Measurements from ENCODE around the gene ZNF664.

Gene ZNF664

DNA sequence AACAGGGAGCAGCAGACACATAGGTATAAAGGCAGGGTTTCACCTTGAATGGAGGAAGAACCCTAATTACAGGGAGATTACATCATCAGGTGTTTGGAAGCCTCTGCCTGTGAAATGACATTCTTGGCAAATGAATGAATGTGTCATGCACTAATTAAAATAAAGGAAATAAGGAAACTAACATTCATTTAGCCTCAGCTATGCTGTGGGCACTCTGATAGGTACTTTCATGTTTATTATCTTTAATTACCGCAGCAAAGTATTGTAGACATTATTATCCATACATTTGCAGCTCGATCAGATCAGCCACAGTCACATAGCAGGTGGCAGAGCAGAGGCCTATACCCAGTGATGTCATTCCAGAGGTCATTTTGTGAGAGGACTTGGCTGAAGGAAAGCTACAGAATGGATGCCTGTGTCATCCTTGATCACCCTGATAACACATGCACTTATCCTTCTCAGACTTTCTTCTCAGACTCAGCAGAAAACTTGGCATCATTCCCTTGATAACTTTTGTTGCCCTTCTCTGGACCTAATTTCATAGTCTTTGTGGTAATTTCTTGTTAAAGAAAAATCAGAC is 18.4 kb downstream of the ZNF664 start:
- no peak for DNase-seq

DNA sequence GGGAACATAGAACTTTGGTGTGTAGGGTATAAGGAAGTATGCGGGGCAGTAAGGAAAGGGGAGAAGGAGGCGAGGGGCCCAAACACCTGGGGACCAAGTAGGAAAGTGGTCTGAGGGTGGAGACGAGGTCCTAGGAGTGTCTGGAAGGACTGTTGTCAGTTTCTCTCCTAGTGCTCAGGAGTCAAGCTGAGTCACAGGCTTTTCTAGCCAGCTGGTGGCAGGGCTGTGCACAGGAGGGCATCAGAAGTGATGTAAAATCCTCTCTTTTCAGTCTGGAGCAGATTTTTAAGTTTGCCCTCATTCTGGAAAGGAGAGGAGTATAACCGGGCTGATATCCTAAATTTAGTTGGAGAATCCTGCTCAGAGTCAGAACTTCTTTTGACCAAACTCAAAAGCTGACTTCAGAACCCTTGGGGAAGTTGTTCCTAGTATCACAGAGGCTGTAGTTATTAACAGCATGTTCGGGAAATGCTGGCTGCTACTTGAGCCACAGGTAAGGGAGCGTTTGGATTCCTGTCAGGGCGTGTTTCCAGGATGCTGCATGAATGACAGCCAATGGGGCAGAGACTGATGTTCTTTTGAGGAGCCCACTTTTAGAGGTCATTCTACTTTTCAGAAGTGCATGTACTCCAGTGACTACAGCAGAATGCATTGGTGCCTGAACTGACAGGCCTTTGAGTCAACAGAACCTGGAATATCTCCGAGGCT is 19.3 kb downstream of the ZNF664 start:
- DNase-seq, result no peak

DNA sequence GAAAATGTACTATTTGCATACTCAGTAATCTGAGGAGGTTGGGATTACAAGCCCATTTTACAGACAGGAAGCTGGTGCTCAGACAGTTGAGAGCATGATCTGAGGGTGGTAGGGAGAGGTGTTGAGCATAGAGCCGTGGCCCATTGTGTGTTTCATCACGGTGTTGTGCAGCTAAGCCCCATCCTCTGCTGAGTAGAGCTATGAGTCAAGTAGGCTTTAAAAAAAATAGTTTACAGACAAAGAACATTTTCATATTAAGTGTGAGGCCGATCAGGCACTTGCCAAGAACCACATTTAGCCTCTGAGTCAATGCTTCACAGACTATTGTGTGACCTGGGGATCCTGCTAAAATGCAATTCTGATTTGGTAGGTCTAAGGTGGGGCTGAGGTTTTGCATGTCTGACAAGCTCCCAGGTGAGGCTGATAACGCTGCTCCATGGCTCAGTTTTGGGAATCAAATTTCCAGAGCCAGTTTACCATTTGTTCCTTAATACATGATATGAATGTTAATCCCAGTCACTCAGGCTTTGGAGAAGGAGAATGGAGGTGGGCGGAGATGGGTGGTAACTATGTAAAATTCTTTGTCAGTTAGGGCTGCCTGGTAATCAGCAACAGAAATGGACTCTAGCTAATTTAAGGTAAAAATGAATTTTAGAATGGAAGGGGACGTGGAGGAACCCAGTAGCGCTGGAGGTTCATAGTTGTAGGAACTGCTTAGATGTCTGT is 22.2 kb downstream of the ZNF664 start:
- DNase-seq, result no peak

DNA sequence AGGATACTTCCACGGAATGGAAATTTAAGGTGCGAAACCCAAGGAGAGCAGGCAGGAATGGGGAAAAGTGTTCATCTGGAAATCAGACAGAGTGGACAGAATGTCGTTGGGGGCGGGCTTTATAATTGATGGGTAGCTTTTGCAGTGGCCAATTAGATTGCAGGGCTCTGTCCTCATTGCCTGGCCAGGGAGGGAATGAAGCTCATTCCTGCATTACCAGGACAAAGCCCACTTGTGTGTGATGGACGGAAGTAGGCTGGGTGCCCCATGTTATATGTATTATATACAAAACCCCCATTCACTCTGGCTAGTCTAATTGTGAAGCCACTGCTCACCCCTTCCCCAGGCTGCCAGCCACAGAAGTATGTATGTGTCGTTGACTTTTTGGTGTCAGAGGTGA is 23.6 kb downstream of the ZNF664 start:
- DNase-seq, result no peak

DNA sequence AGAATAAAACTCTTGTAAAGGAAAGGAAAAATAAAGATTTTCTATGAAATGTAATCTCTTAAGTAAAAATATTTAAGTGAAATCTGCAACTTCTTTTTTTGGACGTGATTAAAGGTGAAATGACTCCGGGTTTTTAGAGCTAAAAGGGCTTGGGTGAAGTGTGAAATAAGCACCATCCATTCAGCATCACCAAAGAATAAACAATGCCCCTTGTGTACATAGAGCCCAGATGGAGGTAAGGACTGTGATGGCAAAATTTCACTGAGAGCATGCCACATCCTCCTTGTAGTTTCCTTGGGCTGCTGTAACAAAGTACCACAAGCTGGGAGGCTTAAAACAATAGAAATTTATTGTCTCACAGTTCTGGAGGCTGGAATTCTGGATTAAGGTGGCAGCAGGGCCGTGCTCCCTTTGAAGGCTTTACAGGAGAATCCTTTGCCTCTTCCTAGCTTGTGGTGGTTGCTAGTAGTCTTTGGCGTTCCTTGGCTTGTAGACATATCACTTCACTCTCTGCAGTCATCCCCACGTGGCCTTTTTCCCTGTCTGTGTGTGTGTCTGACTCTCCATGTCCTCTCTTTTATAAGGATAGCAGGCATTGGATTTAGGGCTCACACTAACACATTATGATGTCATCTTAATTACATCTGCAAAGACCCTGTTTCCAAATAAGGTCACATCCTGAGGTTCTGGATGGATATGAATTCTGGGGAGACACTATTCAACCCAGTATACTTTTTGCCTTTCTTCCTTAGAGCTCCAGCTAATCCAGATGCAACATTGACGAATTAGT is 24.2 kb downstream of the ZNF664 start:
- DNase-seq, result no peak

DNA sequence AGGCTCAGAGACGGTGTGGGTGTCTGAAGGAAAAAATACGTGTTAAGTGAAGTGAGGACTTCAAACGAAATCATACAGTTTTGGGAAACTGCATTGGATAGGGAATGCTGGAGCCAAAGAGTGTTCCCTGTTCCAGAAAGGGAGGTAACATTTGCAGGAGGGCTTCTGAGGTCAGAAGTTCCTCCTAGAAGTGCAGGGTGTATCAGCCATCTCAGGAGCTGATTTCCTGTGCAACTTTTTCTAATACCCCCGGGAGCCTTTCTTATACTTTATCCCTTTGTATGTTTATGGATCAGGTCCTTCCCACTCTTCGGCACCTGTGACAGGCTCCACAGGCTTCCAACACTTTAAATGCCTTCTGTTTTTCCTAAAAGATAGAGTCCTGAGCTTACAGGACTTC is 24.9 kb downstream of the ZNF664 start:
- DNase-seq, result no peak

DNA sequence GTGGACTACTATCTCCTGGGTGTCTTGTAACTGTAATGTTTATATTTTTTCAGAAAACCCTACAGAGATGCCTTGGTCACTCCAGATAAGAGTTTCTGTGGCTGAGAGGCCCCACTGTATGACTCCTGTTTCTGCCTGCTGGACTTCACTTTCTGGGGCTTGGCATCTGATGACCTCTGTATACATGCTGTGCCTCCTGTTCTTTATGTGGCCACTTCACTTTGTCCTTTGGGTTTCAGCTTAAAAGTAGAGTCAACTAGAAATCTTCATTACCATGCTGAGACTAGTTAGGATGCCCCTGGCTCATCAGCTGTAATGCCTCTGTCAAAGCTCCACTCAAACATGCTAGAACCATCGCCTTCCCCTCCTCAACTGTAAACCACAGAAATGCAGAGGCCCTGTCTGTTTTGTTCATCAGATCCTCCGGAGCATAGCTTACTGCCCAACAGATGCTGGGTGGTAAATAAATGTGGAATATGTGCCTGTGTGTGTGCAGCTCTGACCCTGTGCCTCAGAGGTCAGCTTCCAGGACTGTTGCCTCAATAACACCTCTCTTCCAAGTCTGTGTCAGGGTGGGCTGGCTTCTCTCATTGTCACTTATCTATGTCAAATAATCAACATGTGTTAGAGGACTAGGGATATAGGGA is 25.5 kb downstream of the ZNF664 start:
- no peak for DNase-seq

DNA sequence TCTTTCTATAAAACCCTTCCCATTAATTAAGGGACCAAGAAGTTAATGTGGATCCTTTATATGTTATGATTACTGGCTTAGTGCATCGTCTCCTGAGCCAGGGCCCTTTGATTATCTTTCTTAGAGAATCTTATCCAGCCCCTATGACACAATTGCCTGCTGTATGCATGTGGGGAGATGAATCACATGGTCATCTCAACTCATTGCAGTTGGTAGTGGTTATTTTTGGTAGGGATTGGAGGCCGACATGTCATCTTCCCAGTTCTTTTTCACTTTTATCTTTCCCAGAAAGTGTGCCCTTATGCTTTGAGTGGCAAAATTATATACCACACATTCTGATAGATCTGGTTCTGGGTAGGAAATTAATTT is 26.0 kb downstream of the ZNF664 start:
- no peak for DNase-seq

DNA sequence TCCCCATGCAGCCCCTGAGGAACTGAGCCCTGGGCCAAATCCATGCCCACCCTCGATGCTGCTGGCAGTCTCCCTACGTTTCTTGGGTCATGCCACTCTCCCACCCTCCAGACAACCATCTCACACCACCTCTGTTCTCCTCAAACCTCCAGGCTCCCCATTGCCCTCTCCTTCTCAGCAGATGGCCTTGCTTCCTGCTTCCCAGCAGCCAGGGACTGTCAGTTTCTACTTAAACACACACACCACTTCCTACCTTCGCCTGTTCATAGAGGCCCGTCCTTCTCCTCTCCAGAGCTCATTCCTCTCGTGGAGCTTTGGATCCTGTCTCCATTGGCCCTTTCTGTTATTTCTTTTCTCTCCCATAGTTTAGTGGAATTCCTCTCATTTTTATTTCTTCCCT is 27.1 kb downstream of the ZNF664 start:
- DNase-seq, result no peak

DNA sequence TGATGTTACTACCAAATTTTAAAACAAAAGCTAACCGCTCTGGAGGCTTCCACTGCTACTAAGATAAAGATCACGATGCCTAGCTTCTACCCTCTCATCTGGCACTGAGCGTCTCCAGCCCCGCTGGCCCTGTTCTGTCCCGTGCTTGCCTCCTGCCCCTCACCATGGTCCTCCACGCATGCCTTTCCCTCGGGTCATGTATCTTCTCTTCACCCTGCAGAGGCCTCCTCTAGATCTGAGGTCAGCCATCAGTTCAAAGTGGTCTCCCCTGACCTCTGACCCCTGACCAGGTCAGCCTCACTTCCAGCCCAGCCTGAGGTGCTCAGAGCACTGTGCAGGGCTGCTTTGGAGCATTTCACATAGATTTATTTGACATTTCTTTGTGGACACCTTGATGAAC is 28.3 kb downstream of the ZNF664 start:
- no peak for DNase-seq

DNA sequence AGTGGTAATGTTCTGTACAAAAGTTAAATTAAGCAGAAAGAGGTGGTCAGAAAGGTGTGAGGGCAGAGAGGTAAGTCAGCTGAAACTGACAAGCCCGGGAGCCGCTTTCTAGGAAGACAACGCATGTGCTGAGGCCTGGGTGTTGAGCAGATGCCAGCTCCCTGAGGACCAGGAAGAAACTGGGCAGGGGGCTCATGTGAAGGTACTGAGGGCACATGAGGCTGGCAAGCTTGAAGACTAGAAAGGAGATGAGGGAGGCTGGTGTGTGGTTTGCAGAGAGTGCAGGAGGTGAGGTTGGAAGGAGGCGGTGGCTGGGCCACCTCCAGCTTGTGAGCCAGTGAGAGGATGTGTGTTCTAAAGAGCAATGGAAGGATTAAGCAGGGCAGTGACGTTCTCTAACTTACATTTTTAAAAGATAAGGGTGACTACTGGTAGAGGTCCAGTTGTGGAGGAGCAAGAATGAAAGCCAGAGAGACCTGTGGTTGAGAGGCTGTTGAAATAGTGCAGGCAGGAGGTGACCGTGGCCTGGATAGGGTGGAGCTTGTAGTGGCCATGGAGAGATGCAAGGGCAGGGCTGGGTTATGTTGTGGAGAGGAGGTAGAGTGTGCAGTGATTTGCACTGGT is 29.1 kb downstream of the ZNF664 start:
- no peak for DNase-seq

DNA sequence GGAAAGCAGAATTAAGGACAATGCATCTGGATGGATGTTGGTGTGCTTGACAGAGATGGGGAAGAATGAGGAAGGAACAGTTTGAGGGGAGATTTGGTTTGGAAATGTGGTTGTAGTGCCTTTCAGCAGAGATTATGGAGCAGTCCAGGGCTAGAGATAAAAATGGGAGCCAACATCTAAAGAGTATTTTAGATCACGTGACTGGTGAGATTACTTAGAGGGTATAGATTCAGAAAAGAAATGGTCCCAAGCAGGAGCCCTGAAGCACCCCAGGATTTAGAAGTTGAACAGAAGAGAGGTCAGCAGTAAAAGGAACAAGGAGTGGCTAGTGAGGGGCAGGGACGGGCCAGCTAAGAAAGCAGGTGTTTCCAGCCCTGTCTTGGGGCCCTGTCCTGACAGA is 29.6 kb downstream of the ZNF664 start:
- no peak for DNase-seq

DNA sequence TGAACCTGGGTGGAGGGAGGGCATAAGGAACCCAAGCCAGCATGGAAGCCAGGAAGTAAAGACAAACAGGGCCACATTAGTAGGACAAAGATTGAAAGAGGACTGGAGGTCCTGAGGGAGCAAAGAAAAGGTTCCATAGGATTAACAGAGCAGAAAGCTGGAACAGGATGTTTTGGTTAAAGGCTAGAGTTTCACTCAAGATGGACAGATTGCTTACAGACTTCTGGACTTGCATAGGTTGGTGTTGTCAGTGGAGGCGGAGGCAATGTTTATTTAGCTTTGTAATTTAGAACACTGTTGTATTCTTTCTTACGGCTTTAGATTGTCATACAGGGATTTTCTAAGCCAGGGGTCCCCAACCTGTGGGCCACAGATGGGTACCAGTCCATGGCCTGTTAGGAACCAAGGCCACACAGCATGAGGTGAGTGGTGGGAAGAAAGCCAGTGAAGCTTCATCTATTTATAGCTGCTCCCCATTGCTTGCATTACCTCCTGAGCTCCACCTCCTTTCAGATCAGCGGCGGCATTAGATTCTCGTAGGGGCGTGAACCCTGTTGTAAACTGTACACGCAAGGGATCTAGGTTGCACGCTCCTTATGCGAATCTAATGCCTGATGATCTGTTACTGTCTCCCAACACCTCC is 31.3 kb downstream of the ZNF664 start:
- no peak for DNase-seq

DNA sequence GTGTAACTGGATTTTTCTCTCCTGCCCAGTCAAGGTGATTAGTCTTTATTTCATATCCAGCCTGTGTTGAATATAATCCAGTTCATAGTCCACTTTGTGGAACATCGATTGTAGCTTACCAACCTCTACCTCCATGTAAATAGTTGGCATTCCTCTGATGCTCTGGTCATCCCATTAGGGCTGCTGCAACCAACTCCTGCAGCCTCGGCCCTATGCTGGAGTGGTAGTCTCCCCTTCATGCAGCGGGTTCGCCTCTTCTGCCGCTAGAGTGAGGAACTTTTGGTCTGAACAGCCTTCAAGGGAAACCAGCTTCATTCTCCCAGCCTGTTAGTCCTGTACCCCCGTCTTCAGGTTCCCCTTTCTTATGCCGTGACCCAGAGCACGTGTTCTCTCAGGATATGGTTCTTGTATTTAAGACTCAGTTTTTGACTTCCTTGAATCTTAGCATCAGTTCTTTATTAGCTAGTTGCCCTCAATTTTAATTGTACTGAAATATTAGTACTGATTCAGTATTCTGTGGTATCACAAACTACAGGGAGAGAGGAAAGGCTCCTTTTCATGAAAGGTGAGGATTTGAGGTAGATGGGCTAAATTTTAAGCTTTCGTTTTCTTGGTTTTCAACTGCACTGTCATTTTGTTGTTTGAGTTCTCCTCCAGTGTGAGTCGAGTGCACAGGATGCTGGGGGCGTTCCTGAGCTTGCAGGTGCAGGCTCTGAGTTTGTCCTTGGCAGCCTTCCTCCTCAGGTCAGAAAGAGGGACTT is 33.2 kb downstream of the ZNF664 start:
- no peak for DNase-seq

DNA sequence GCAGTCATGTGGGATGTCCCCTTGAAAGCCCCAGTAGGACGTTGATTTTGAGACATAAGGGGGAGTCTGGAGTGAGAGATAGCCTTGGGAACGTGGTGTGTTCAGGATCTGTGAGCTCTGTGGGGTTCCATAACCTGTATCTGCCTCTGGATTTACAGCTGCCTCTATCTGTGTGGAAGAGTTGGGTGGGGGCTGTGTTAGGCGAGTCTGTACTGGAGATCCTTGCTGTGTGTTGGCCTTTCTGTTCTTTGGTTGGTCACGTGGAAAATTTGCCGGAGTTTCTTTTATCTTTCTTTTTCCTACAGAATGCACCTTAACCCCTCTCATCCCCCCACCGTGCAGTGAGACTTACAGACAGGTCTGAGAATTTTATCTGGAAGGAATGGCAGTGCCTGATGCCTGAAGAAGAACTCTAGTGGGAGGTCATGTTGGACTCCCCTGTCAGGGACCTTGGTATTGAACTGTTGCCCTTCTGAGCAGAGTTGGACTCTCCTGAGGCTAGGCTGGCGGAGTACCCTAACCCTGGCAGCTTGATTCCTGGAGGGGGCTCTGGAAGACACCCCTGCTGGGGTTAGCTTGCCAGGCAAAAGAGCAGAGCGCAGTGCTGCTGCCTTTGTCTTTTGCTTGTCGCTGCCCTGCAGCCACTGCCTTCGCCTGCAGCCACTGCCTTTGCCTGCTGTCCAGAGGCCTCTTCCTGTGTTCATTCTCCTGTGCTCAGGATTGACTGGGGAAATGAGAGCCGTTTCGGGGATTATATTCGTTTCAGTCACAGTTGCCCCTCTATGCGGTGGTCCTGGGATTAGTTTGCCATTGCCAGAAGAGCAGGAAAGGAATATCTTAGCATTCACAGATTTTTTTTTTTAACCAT is 34.1 kb downstream of the ZNF664 start:
- no peak for DNase-seq

DNA sequence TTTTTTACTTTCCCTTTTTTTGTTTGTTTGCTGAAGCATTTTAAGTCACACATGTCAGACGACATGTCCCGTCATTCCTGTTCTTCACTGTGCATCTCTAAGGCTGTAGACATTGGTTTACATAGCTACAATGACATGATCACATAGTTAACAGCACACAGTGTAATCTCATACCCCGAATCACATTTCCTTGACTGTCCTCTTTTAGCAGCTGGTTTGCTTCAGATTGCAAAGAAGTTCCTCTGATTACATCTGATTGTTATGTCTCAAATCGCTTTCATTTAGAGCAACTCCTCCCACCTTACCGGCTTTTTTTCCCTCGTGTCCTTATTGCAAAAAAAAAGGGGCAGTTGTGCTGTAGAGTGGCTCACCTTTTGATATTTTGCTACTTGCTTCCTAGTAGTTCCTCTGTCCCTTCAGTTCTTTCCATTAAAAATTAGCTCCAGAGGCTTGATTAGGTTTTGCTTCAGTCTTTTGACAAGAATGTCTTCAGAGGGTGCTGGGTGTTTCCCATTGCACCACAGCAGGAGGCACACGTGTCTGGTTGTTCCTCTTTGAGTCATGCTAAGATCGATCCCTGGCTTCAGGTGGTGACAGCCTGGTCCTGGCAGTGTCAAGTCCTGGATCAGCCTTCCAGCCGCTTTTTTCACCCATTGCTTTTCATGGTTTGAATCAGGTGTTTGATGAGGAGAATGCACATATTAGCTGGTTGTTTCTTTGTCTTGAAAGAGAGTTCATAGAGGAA is 35.0 kb downstream of the ZNF664 start:
- no peak for DNase-seq

DNA sequence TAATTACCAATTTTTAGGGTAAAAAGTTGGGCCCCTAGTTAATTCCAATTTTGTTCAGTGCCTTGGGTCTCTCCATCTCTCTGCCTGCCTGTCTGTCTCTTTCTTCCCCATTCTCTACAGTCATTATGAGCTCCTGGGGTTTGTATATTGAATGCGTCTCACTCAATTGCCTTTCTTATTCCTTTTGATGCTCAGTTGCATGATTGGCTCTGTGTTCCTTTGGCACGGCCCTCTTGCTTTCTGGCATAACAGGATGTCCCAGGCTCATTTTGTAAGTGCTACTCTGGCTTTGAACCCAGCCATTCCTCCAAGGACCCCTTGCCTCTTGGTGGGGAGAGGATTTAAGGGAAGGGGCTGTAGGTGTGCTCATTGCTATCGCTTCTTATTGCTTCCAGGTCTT is 35.6 kb downstream of the ZNF664 start:
- no peak for DNase-seq

DNA sequence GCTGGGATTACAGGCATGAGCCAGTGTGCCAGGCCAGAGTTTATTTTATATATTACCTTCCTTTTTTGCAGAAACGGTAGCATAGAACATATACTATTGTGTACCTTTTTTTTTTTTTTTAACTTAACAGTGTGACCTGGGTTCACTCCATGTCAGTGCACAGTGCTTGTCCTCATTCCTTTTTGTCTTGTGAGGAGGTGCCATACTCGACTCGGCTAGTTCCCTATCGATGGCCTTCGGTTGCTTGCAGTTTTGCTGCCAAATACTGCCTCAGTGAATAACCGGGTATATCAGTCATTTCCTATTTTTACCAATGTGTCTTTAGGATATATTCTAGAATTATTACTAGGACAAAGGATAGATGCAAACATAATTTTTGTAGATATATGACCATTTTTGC is 36.8 kb downstream of the ZNF664 start:
- DNase-seq, result no peak

DNA sequence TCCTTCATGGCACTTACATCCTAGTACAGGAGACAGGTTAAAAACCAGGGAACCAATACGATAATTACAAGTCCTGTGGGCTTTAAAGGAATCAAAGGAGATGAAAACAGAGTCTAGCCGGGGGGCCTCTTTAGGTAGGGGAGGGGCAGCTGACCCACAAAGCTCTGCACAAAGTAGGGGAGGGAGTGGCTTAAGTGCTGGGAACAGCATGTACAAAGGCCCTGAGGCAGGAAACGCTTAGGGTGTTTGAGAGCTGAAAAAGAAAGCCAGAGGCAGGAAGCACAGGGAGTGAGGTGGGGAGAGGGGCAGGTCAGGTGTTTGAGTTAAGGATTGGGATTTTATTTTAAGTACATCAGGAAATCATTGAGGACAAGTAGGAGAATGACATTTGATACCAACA is 37.7 kb downstream of the ZNF664 start:
- no peak for DNase-seq

Data from NCI-H446 treated with DMSO at 0.1 percent for 48 hours (cell line).